HG02678 (cell line): ENCODE results near the gene MAOB.
"Not testable (repeated sequence)": the region's sequence is repeated elsewhere in the genome, so short reads cannot be mapped to it uniquely, and the experiment has no call there.

ENCODE experiments used
- ATAC-seq: cut with Tn5 transposase; IDR thresholded peaks from one replicate; pipeline ENCODE4 v1.9.1; 2021; ENCODE audit warnings: mild to moderate bottlenecking, moderate library complexity; ENCODE audit not compliant: unreplicated experiment

The MAOB gene

GRCh38 chrX:43882294-43882681 is at the start of gene MAOB:
MAOB (minus strand) TSS chrX:43882450; CDS start chrX:43882299, 151 bp downstream.
- no peak for ATAC-seq

- not testable (repeated sequence) for ATAC-seq
These were observed 39.8 kb upstream of the MAOB start for GRCh38 chrX:43922032-43922431.

GRCh38 chrX:43910772-43911171 is 28.5 kb upstream of the MAOB start:
- ATAC-seq: not testable (repeated sequence)

GRCh38 chrX:43910012-43910411 is 27.8 kb upstream of the MAOB start:
- no peak for ATAC-seq

GRCh38 chrX:43909141-43909540 is 26.9 kb upstream of the MAOB start:
- ATAC-seq: no peak

GRCh38 chrX:43899878-43900815 is 17.9 kb upstream of the MAOB start:
- ATAC-seq: no peak

- ATAC-seq: no peak
These were observed 16.3 kb upstream of the MAOB start for GRCh38 chrX:43898406-43899035.

GRCh38 chrX:43897290-43897689 is 15.0 kb upstream of the MAOB start:
- no peak for ATAC-seq

GRCh38 chrX:43892336-43892870 is 10.2 kb upstream of the MAOB start:
- ATAC-seq: no peak

GRCh38 chrX:43885617-43886016 is 3.4 kb upstream of the MAOB start:
- no peak for ATAC-seq

GRCh38 chrX:43881410-43882293 is 598 bp downstream of the MAOB start:
- no peak for ATAC-seq

- no peak for ATAC-seq
These were observed 1.8 kb downstream of the MAOB start for GRCh38 chrX:43880425-43880824.

GRCh38 chrX:43878906-43879526 is 3.2 kb downstream of the MAOB start:
- ATAC-seq: no peak

- no peak for ATAC-seq
These were observed 5.6 kb downstream of the MAOB start for GRCh38 chrX:43876680-43877079.

GRCh38 chrX:43870758-43871419 is 11.4 kb downstream of the MAOB start:
- no peak for ATAC-seq

- ATAC-seq: no peak
These were observed 12.2 kb downstream of the MAOB start for GRCh38 chrX:43870011-43870410.

GRCh38 chrX:43868791-43869190 is 13.5 kb downstream of the MAOB start:
- no peak for ATAC-seq

- ATAC-seq: no peak
These were observed 15.8 kb downstream of the MAOB start for GRCh38 chrX:43866423-43866822.

- no peak for ATAC-seq
These were observed 16.5 kb downstream of the MAOB start for GRCh38 chrX:43865791-43866190.

- ATAC-seq: no peak
These were observed 19.8 kb downstream of the MAOB start for GRCh38 chrX:43862434-43862833.
